Activated gamma-delta T cell treated with Interleukin-2 at 50 U/mL for 16 hours (primary cell): ENCODE measurements around the gene CELA2A.
A peak's percentile ranks its signal among the peaks of the same experiment; 100 is the strongest.
"Not testable (repeated sequence)": the region's sequence is repeated elsewhere in the genome, so short reads cannot be mapped to it uniquely, and the experiment has no call there.

Source experiments
- DNase-seq: peaks from one replicate; pipeline ENCODE4 v3.0.0-alpha.2; 2020

The CELA2A gene

GRCh38 chr1:15425521-15425920 lies 31.0 kb upstream of the CELA2A start:
- DNase-seq: no peak

GRCh38 chr1:15425958-15426357 lies 30.6 kb upstream of the CELA2A start:
- DNase-seq: no peak

- DNase-seq: no peak
Observed at GRCh38 chr1:15426492-15427279, 29.8 kb upstream of the CELA2A start.

GRCh38 chr1:15427280-15427666 lies 29.3 kb upstream of the CELA2A start:
- no peak for DNase-seq

- not testable (repeated sequence) for DNase-seq
Observed at GRCh38 chr1:15428252-15428651, 28.3 kb upstream of the CELA2A start.

GRCh38 chr1:15428815-15429435 lies 27.6 kb upstream of the CELA2A start:
- DNase-seq: no peak

- DNase-seq: no peak
Observed at GRCh38 chr1:15429701-15430149, 26.8 kb upstream of the CELA2A start.

- peak; percentile 73 for DNase-seq
Observed at GRCh38 chr1:15430787-15431570, 25.6 kb upstream of the CELA2A start.

- DNase-seq: no peak
Observed at GRCh38 chr1:15431571-15431948, 25.0 kb upstream of the CELA2A start.

GRCh38 chr1:15432324-15432723 lies 24.2 kb upstream of the CELA2A start:
- DNase-seq: no peak

- no peak for DNase-seq
Observed at GRCh38 chr1:15433471-15433870, 23.1 kb upstream of the CELA2A start.

GRCh38 chr1:15434739-15435138 lies 21.8 kb upstream of the CELA2A start:
- DNase-seq: not testable (repeated sequence)

- no peak for DNase-seq
Observed at GRCh38 chr1:15435239-15436077, 21.1 kb upstream of the CELA2A start.

GRCh38 chr1:15436881-15437442 lies 19.6 kb upstream of the CELA2A start:
- no peak for DNase-seq

- no peak for DNase-seq
Observed at GRCh38 chr1:15439325-15439724, 17.2 kb upstream of the CELA2A start.

GRCh38 chr1:15440357-15440756 lies 16.2 kb upstream of the CELA2A start:
- no peak for DNase-seq

- no peak for DNase-seq
Observed at GRCh38 chr1:15441247-15441646, 15.3 kb upstream of the CELA2A start.

- DNase-seq: no peak
Observed at GRCh38 chr1:15442119-15442518, 14.4 kb upstream of the CELA2A start.

- DNase-seq: no peak
Observed at GRCh38 chr1:15442759-15443158, 13.8 kb upstream of the CELA2A start.

GRCh38 chr1:15443281-15443680 lies 13.3 kb upstream of the CELA2A start:
- no peak for DNase-seq

- no peak for DNase-seq
Observed at GRCh38 chr1:15444468-15445389, 11.8 kb upstream of the CELA2A start.
